GM06990 (cell line): ENCODE measurements around the gene LRRC7.

Source experiments
- DNase-seq: peaks from one replicate; pipeline ENCODE4 v3.0.0-alpha.2; 2011; ENCODE audit not compliant: insufficient read length; ENCODE audit errors: extremely low read depth
- H3K27me3 ChIP-seq: replicated peaks from 2 replicates; pipeline ENCODE4 v1.6.0; 2011; ENCODE audit warnings: low read length; ENCODE audit not compliant: control insufficient read depth, insufficient read depth
- H3K36me3 ChIP-seq: 2 replicates; pipeline ENCODE4 v1.5.1; 2011; ENCODE audit warnings: low read length; ENCODE audit not compliant: control insufficient read depth, insufficient read depth
- H3K4me3 ChIP-seq: replicated peaks from 2 replicates; pipeline ENCODE4 v1.5.1; 2011; ENCODE audit warnings: low read depth, mild to moderate bottlenecking, control low read depth, low read length
- CTCF ChIP-seq: IDR thresholded peaks from 2 replicates; pipeline ENCODE4 v1.5.1; 2011; ENCODE audit warnings: low read length, control low read depth, mild to moderate bottlenecking, inconsistent platforms; ENCODE audit not compliant: insufficient read depth, poor library complexity, severe bottlenecking

The LRRC7 gene

GRCh38 chr1:69524015-69524414 is 43.7 kb upstream of the LRRC7 start:
- Histone ChIP-seq H3K36me3 (no peaks in the 10 kb centered on the region), H3K4me3 (no peak overlapping the region), H3K27me3 (no peaks in the 10 kb centered on the region)
- no peak for TF ChIP-seq CTCF
- DNase-seq, result no peak

- Histone ChIP-seq H3K27me3 (no peaks in the 10 kb centered on the region), H3K4me3 (no peak overlapping the region), H3K36me3 (no peaks in the 10 kb centered on the region)
- TF ChIP-seq CTCF, result no peak
- DNase-seq, result no peak
Observed at GRCh38 chr1:69527273-69527672, 40.4 kb upstream of the LRRC7 start.

- no peaks in the 10 kb centered on the region for H3K36me3 ChIP-seq
- no peak for DNase-seq
- no peak for TF ChIP-seq CTCF
- H3K27me3 ChIP-seq, result no peaks in the 10 kb centered on the region
- H3K4me3 ChIP-seq, result no peak overlapping the region
Observed at GRCh38 chr1:69528376-69528775, 39.3 kb upstream of the LRRC7 start.

- Histone ChIP-seq H3K4me3 (no peak overlapping the region), H3K27me3 (no peaks in the 10 kb centered on the region), H3K36me3 (no peaks in the 10 kb centered on the region)
- TF ChIP-seq CTCF, result no peak
- no peak for DNase-seq
Observed at GRCh38 chr1:69533343-69533742, 34.4 kb upstream of the LRRC7 start.

- TF ChIP-seq CTCF, result no peak
- Histone ChIP-seq H3K4me3 (no peak overlapping the region), H3K36me3 (no peaks in the 10 kb centered on the region)
Observed at GRCh38 chr1:69534829-69535228, 32.9 kb upstream of the LRRC7 start.

GRCh38 chr1:69535490-69535889 is 32.2 kb upstream of the LRRC7 start:
- Histone ChIP-seq H3K36me3 (no peaks in the 10 kb centered on the region), H3K4me3 (no peak overlapping the region), H3K27me3 (no peaks in the 10 kb centered on the region)
- no peak for TF ChIP-seq CTCF
- no peak for DNase-seq

More at GRCh38 chr1:69534829-69535228, 32.9 kb upstream of the LRRC7 start:
- no peak for DNase-seq
- H3K27me3 ChIP-seq, result no peaks in the 10 kb centered on the region
